K562 (cell line): ENCODE measurements around the gene TNFRSF19. TPM values are rescaled to one million over a fixed set of nuclear protein-coding genes. Genes with fewer than 3 reads are reported as not detected.

Experiments used
- ATAC-seq: fragments of 200-7000 bp; cut with Tn5 transposase; 3 replicates; pipeline ENCODE4 v1.9.1; 2020; ENCODE audit warnings: moderate library complexity
- BruUV-seq: library from RNA; stranded (reverse); fragments of 400-500 nt; replicated peaks from 2 replicates; lab custom pipeline; 2021; lab: Mats Ljungman, UMichigan
- CTCF ChIA-PET: fragments of 300-600 bp; formaldehyde crosslinking; extraction: SDS; loops from one replicate; lab custom pipeline; 2021; ENCODE audit warnings: low intra/inter-chr PET ratio; lab: Yijun Ruan, JAX
- POLR2A ChIA-PET: fragments of 300-600, 350-650 bp; sonication (Branson Sonifier 250); formaldehyde crosslinking; extraction: SDS; loops from one replicate; lab custom pipeline; 2021; ENCODE audit warnings: antibody characterized with exemption, inconsistent platforms; lab: Yijun Ruan, JAX
- DNase-seq, 4 experiments: peaks; one replicate each; pipeline versions ENCODE4 v3.0.0 to v3.0.0-alpha.2; 2011 to 2018; ENCODE audit warnings: low spot score in 3 of 4, mixed read lengths in 3 of 4; ENCODE audit errors: extremely low read depth in 1 of 4
- FAIRE-seq: peaks from 2 replicates; lab custom pipeline; 2011; peaks lifted over from hg19 to GRCh38; lab: Jason Lieb, UNC
- H2AFZ ChIP-seq: 2 replicates; pipeline ENCODE4 v1.6.0; 2011; ENCODE audit warnings: low read depth, low read length, control low read depth, inconsistent platforms
- H3K27ac ChIP-seq: fragments of 200-600 bp; 3 replicates; pipeline ENCODE4 v1.8.0; 2011; ENCODE audit warnings: low read depth, mild to moderate bottlenecking, control low read depth, inconsistent platforms, low read length, moderate library complexity, mixed read lengths; ENCODE audit errors: extremely low read depth
- H3K27me3 ChIP-seq, 2 experiments: fragments of 300-600 bp in 1 of 2; 2 replicates in 1 of 2; 3 replicates in 1 of 2; pipeline versions ENCODE4 v1.6.0 to v1.8.0; 2011; ENCODE audit warnings: inconsistent platforms in 2 of 2, low read length in 2 of 2, mild to moderate bottlenecking in 1 of 2, mixed read lengths in 1 of 2, moderate library complexity in 1 of 2; ENCODE audit not compliant: control insufficient read depth in 2 of 2, insufficient read depth in 2 of 2
- H3K36me3 ChIP-seq: fragments of 300-600 bp; 3 replicates; pipeline ENCODE4 v1.8.0; 2011; ENCODE audit warnings: mild to moderate bottlenecking, low read length, inconsistent platforms; ENCODE audit not compliant: control insufficient read depth, insufficient read depth
- H3K4me1 ChIP-seq, 2 experiments: fragments of 200-600 bp in 1 of 2; replicated peaks in 1 of 2; 2 replicates in 1 of 2; 3 replicates in 1 of 2; pipeline versions ENCODE4 v1.5.1 to v1.8.0; 2011; ENCODE audit warnings: inconsistent platforms in 2 of 2, low read length in 2 of 2, mild to moderate bottlenecking in 1 of 2, mixed read lengths in 1 of 2, moderate library complexity in 1 of 2; ENCODE audit not compliant: control insufficient read depth in 2 of 2, insufficient read depth in 2 of 2
- H3K4me2 ChIP-seq: 2 replicates; pipeline ENCODE4 v1.6.1; 2011; ENCODE audit warnings: low read length, control low read depth, inconsistent platforms, mixed read lengths; ENCODE audit not compliant: insufficient read depth
- H3K4me3 ChIP-seq: fragments of 200-600 bp; sonication (generic), shearing (Covaris generic); 2 replicates; pipeline ENCODE4 v1.5.1; 2016; ENCODE audit warnings: control low read depth, inconsistent platforms
- H3K79me2 ChIP-seq: fragments of 200-600 bp; 3 replicates; pipeline ENCODE4 v1.8.0; 2011; ENCODE audit warnings: low read length, inconsistent platforms; ENCODE audit not compliant: control insufficient read depth, insufficient read depth
- H3K9ac ChIP-seq, 2 experiments: 2 replicates each; pipeline versions ENCODE4 v1.6.0 to v1.6.1; 2011; ENCODE audit warnings: low read depth in 2 of 2, low read length in 2 of 2, control low read depth in 1 of 2, inconsistent platforms in 1 of 2, mild to moderate bottlenecking in 1 of 2, mixed read lengths in 1 of 2; ENCODE audit not compliant: insufficient read depth in 1 of 2
- H3K9me1 ChIP-seq: one replicate; pipeline ENCODE4 v1.6.0; 2011; ENCODE audit warnings: inconsistent platforms, mild to moderate bottlenecking, low read length, moderate library complexity; ENCODE audit not compliant: control insufficient read depth, insufficient read depth
- H3K9me3 ChIP-seq: replicated peaks from 2 replicates; pipeline ENCODE4 v1.5.1; 2011; ENCODE audit warnings: low read depth, low read length, inconsistent platforms; ENCODE audit not compliant: control insufficient read depth, insufficient read depth
- H4K20me1 ChIP-seq: replicated peaks from 2 replicates; pipeline ENCODE4 v1.6.1; 2011; ENCODE audit warnings: low read length, inconsistent platforms, mixed read lengths; ENCODE audit not compliant: control insufficient read depth, insufficient read depth
- ARHGAP35 ChIP-seq: fragments of 450-650 bp; IDR thresholded peaks from 2 replicates; pipeline ENCODE4 v1.6.1; 2018; ENCODE audit not compliant: partially characterized antibody
- ETS2 ChIP-seq: IDR thresholded peaks from 2 replicates; pipeline ENCODE4 v1.6.1; 2016; ENCODE audit warnings: borderline replicate concordance, missing genetic modification characterization, mild to moderate bottlenecking, moderate library complexity, missing compliant biosample characterization; ENCODE audit not compliant: poor library complexity, severe bottlenecking
- HDAC3 ChIP-seq: fragments of 450-650 bp; IDR thresholded peaks from 2 replicates; pipeline ENCODE4 v1.6.1; 2018; ENCODE audit warnings: borderline replicate concordance, mild to moderate bottlenecking, moderate library complexity; ENCODE audit not compliant: partially characterized antibody
- MYNN ChIP-seq, 2 experiments: sonication (generic); formaldehyde crosslinking in 1 of 2; IDR thresholded peaks; 2 replicates each; pipeline versions ENCODE4 v1.5.0 to v1.6.1; 2016 to 2020; ENCODE audit warnings: antibody characterized with exemption in 1 of 2, missing genetic modification reagents in 1 of 2
- SIN3A ChIP-seq, 2 experiments: fragments of 150-350 bp in 1 of 2; IDR thresholded peaks; 2 replicates each; pipeline ENCODE4 v1.6.1; 2011 to 2016; ENCODE audit warnings: borderline replicate concordance in 2 of 2, low read depth in 2 of 2, low read length in 2 of 2, mild to moderate bottlenecking in 2 of 2, moderate library complexity in 2 of 2; ENCODE audit not compliant: control insufficient read depth in 1 of 2
- ZNF551 ChIP-seq: fragments of 250-450 bp; sonication (Bioruptor Pico); IDR thresholded peaks from 2 replicates; pipeline ENCODE4 v1.5.0; 2021; ENCODE audit warnings: mild to moderate bottlenecking, moderate library complexity
- WGBS: fragments of 100-300 bp; shearing (Covaris generic); methylation state at CpG from one replicate; pipeline ENCODE4 v1.1.6; 2016; ENCODE audit warnings: low coverage, mixed read lengths; ENCODE audit not compliant: insufficient coverage; ENCODE audit errors: missing lambda C conversion rate; 5-methylcytosine and 5-hydroxymethylcytosine counted together
- in situ Hi-C: fragments of 300-500 bp; cut with MboI; formaldehyde crosslinking; loops from 4 replicates; pipeline ENCODE4 v1.15.0; 2018; ENCODE audit warnings: inconsistent platforms, mixed read lengths
- intact Hi-C: fragments of 100-400 bp; cut with micrococcal nuclease; formaldehyde crosslinking; loops from 2 replicates; pipeline ENCODE4 v1.14.2; 2022
- polyA plus RNA-seq, 8 experiments: library from polyadenylated mRNA; depleted of rRNA in 4 of 8; stranded (reverse) in 5 of 8; unstranded in 3 of 8; fragments of >200 nt; fragmentation: Nextera tagmentation in 2 of 8; fragmentation: Illumina TruSeq in 1 of 8; extraction: Ambion mirVana in 2 of 8; extraction: Trizol in 1 of 8; gene quantifications; 2 replicates each; pipeline versions ENCODE4 v1.2.1 to v1.2.3, GENCODE V29; 2011 to 2014; ENCODE audit warnings: inconsistent platforms in 1 of 8, missing spikeins in 1 of 8
- total RNA-seq, 7 experiments: library from RNA; depleted of rRNA in 6 of 7; stranded (reverse); fragments of >200 nt in 6 of 7; fragmentation: Illumina TruSeq in 2 of 7; extraction: Trizol in 2 of 7; gene quantifications; 2 replicates each; pipeline versions ENCODE4 v1.2.1 to v1.2.3, GENCODE V29; 2011 to 2021; ENCODE audit warnings: low replicate concordance in 1 of 7
- TF ChIP-seq, protein P1 (sequence below), 2 experiments: fragments of 200-800 bp in 1 of 2; sonication (Bioruptor generic) in 1 of 2; sonication (generic) in 1 of 2; formaldehyde crosslinking in 1 of 2; IDR thresholded peaks in 1 of 2; conservative IDR thresholded peaks in 1 of 2; 2 replicates each; pipeline versions ENCODE4 v1.5.0 to v1.6.1; 2016 to 2020; ENCODE audit warnings: missing compliant biosample characterization in 1 of 2, missing genetic modification characterization in 1 of 2, missing genetic modification reagents in 1 of 2
- TF ChIP-seq, protein P2 (sequence below): sonication (generic); formaldehyde crosslinking; IDR thresholded peaks from 2 replicates; pipeline ENCODE4 v1.8.0; 2023; ENCODE audit warnings: missing genetic modification reagents, mild to moderate bottlenecking, borderline replicate concordance
- TF ChIP-seq, protein P3 (sequence below): sonication (generic); IDR thresholded peaks from 2 replicates; pipeline ENCODE4 v1.6.1; 2016

TNFRSF19 gene
- total and polyA plus RNA-seq, 9 of the 15 experiments (the other 6 are each of a cell fraction or from before 2014, with no cell fraction given), result 0.01 to 0.07 TPM; not detected in 7

DNA sequence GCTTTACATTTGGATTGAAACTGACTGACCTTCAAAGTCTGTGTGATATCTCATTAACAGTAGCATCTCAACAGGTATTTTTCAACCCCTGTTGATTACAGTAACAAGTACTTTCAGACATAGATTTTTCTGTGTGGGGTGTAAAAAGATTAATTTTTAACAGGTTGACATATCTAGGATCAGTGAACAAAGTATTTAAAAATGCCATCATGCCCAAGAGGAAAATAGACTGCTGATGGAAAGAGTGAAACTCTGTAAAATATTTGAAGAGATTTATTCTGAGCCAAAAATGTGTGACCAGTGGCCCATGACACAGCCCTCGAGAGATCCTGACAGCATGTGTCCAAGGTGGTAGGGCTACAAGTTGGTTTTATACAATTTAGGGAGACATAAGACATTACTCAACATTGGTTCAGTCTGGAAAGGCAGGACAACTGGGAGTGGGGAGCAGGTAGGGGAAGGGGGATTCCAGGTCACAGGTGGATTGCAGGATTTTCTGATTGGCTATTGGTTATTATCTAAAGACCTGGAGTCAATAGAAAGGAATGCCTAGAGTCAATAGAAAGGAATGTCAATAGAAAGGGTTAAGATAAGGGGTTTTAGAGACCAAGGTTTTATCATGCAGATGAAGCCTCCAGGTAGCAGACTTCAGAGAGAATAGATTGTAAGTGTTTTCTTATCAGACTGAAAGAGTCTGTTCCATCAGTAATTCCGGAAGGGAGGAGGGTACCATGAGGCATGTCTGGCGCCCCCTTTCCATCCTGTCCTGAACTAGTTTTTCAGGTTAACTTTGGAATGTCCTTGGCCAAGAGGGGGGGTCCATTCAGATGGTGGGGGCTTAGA lies 29.1 kb downstream of the TNFRSF19 start (continued):
- TF ChIP-seq, protein P1, sequence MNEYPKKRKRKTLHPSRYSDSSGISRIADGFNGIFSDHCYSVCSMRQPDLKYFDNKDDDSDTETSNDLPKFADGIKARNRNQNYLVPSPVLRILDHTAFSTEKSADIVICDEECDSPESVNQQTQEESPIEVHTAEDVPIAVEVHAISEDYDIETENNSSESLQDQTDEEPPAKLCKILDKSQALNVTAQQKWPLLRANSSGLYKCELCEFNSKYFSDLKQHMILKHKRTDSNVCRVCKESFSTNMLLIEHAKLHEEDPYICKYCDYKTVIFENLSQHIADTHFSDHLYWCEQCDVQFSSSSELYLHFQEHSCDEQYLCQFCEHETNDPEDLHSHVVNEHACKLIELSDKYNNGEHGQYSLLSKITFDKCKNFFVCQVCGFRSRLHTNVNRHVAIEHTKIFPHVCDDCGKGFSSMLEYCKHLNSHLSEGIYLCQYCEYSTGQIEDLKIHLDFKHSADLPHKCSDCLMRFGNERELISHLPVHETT (CRISPR knock-in tag; conservative IDR thresholded peaks at IDR 0.05 in 1 of 2, IDR thresholded peaks at IDR 0.05 in 1 of 2), result no peak
- TF ChIP-seq MYNN (IDR thresholded peaks at IDR 0.05) (no peak), MYNN (CRISPR knock-in tag; IDR thresholded peaks at IDR 0.05) (no peak)

DNA sequence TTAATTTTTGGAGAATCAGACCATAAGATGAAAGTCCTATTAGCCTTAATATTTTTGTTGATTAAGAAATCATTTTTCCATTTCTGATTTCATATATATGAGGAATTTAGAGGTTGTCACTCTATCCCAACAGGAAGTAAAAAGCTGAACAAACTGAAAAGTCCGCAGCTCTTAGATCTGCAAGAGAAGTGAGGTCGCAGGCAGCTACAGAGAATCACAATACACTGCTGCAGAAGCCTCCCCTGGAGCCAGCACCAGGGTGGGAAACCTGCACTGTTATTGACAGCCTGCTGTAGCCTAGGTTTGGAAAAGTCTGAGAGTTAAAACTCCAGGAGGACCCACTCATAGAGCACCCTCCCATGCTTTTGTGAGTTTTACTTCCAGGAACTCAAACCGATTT lies 29.9 kb downstream of the TNFRSF19 start:
- CTCF ChIA-PET, result no interaction called here
- Histone ChIP-seq H3K79me2 (no peaks in the 10 kb centered on the region), H3K4me1 (no peaks in the 10 kb centered on the region), H2AFZ (no peak overlapping the region), H3K4me3 (no peak overlapping the region), H3K36me3 (no peaks in the 10 kb centered on the region)
- DNase-seq, result no peak
- POLR2A ChIA-PET, result no interaction called here
- ATAC-seq, result no peak
- in situ Hi-C loops, result no loop called here
- intact Hi-C loops, result no loop called here
- TF ChIP-seq, protein P2, sequence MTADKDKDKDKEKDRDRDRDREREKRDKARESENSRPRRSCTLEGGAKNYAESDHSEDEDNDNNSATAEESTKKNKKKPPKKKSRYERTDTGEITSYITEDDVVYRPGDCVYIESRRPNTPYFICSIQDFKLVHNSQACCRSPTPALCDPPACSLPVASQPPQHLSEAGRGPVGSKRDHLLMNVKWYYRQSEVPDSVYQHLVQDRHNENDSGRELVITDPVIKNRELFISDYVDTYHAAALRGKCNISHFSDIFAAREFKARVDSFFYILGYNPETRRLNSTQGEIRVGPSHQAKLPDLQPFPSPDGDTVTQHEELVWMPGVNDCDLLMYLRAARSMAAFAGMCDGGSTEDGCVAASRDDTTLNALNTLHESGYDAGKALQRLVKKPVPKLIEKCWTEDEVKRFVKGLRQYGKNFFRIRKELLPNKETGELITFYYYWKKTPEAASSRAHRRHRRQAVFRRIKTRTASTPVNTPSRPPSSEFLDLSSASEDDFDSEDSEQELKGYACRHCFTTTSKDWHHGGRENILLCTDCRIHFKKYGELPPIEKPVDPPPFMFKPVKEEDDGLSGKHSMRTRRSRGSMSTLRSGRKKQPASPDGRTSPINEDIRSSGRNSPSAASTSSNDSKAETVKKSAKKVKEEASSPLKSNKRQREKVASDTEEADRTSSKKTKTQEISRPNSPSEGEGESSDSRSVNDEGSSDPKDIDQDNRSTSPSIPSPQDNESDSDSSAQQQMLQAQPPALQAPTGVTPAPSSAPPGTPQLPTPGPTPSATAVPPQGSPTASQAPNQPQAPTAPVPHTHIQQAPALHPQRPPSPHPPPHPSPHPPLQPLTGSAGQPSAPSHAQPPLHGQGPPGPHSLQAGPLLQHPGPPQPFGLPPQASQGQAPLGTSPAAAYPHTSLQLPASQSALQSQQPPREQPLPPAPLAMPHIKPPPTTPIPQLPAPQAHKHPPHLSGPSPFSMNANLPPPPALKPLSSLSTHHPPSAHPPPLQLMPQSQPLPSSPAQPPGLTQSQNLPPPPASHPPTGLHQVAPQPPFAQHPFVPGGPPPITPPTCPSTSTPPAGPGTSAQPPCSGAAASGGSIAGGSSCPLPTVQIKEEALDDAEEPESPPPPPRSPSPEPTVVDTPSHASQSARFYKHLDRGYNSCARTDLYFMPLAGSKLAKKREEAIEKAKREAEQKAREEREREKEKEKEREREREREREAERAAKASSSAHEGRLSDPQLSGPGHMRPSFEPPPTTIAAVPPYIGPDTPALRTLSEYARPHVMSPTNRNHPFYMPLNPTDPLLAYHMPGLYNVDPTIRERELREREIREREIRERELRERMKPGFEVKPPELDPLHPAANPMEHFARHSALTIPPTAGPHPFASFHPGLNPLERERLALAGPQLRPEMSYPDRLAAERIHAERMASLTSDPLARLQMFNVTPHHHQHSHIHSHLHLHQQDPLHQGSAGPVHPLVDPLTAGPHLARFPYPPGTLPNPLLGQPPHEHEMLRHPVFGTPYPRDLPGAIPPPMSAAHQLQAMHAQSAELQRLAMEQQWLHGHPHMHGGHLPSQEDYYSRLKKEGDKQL (CRISPR knock-in tag), result no peak
- TF ChIP-seq HDAC3 (no peak), ZNF551 (CRISPR knock-in tag) (no peak), ARHGAP35 (no peak), SIN3A (IDR thresholded peaks at IDR 0.05; ENCODE audit: borderline replicate concordance in 2 of 2, control insufficient read depth in 1 of 2, low read depth in 2 of 2, low read length in 2 of 2) (no peak), ETS2 (tag) (no peak)
- TF ChIP-seq, protein P3, sequence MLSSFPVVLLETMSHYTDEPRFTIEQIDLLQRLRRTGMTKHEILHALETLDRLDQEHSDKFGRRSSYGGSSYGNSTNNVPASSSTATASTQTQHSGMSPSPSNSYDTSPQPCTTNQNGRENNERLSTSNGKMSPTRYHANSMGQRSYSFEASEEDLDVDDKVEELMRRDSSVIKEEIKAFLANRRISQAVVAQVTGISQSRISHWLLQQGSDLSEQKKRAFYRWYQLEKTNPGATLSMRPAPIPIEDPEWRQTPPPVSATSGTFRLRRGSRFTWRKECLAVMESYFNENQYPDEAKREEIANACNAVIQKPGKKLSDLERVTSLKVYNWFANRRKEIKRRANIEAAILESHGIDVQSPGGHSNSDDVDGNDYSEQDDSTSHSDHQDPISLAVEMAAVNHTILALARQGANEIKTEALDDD, result no peak
- TF ChIP-seq, all 486 proteins: peak for 0
- H3K9me3 ChIP-seq, result no peaks in the 10 kb centered on the region
- no peak overlapping the region for H3K4me2 ChIP-seq
- BruUV-seq, result no TSS peak
- no peak overlapping the region for H3K9ac ChIP-seq
- FAIRE-seq, result no peak
- no peaks in the 10 kb centered on the region for H3K9me1 ChIP-seq
- WGBS, result 0% methylated on average over 3 of the region's 3 CpGs
- H3K27me3 ChIP-seq, result no peaks in the 10 kb centered on the region
- H4K20me1 ChIP-seq, result no peaks in the 10 kb centered on the region
- H3K27ac ChIP-seq, result no peak overlapping the region
